Endothelial cell of umbilical vein (primary cell): ENCODE data around the gene STXBP5. TPM values are rescaled to one million over a fixed set of nuclear protein-coding genes. Genes with fewer than 3 reads are reported as not detected.

Source experiments
- BruUV-seq: library from RNA; stranded (reverse); fragments of 400-500 nt; replicated peaks from 2 replicates; lab custom pipeline; 2021; lab: Mats Ljungman, UMichigan
- CTCF ChIA-PET: fragments of 300-600, 350-600 bp; sonication (Branson Sonifier 250); formaldehyde crosslinking; loops from one replicate; lab custom pipeline; 2021; ENCODE audit warnings: antibody characterized with exemption, inconsistent platforms; lab: Charles Lee
- POLR2A ChIA-PET: fragments of 300-600, 350-600 bp; sonication (Branson Sonifier 250); formaldehyde crosslinking; loops from one replicate; lab custom pipeline; 2021; ENCODE audit warnings: antibody characterized with exemption, inconsistent platforms; lab: Charles Lee
- DNase-seq: peaks from one replicate; pipeline ENCODE4 v3.0.0-alpha.2; 2011; ENCODE audit warnings: low read depth, low spot score
- FAIRE-seq: peaks from 2 replicates; lab custom pipeline; 2011; peaks lifted over from hg19 to GRCh38; lab: Jason Lieb, UNC
- H2AFZ ChIP-seq: 2 replicates; pipeline ENCODE4 v1.6.0; 2012; ENCODE audit warnings: low read depth, low read length, control low read depth, inconsistent platforms
- H3K27ac ChIP-seq: 2 replicates; pipeline ENCODE4 v1.5.1; 2011; ENCODE audit warnings: low read depth, mild to moderate bottlenecking, control low read depth, low read length, moderate library complexity; ENCODE audit not compliant: insufficient read depth
- H3K27me3 ChIP-seq, 2 experiments: 2 replicates each; pipeline versions ENCODE4 v1.6.0 to v1.6.1; 2011; ENCODE audit warnings: low read length in 2 of 2, mixed read lengths in 1 of 2; ENCODE audit not compliant: control insufficient read depth in 2 of 2, insufficient read depth in 2 of 2
- H3K36me3 ChIP-seq, 2 experiments: 2 replicates in 1 of 2; 3 replicates in 1 of 2; pipeline ENCODE4 v1.5.1; 2011; ENCODE audit warnings: low read length in 2 of 2, mild to moderate bottlenecking in 1 of 2, moderate library complexity in 1 of 2; ENCODE audit not compliant: control insufficient read depth in 2 of 2, insufficient read depth in 2 of 2; ENCODE audit errors: extremely low read depth in 1 of 2
- H3K4me1 ChIP-seq: 3 replicates; pipeline ENCODE4 v1.5.1; 2011; ENCODE audit warnings: mild to moderate bottlenecking, low read length; ENCODE audit not compliant: control insufficient read depth, insufficient read depth; ENCODE audit errors: extremely low read depth
- H3K4me2 ChIP-seq: 2 replicates; pipeline ENCODE4 v1.6.1; 2011; ENCODE audit warnings: low read length, control low read depth, mixed read lengths; ENCODE audit not compliant: insufficient read depth
- H3K4me3 ChIP-seq, 3 experiments: fragments of 200-600 bp in 1 of 3; sonication (generic), shearing (Covaris generic) in 1 of 3; replicated peaks in 1 of 3; 2 replicates each; pipeline ENCODE4 v1.5.1; 2011 to 2016; ENCODE audit warnings: control low read depth in 3 of 3, low read length in 3 of 3, mild to moderate bottlenecking in 2 of 3, inconsistent platforms in 1 of 3, low read depth in 1 of 3, moderate library complexity in 1 of 3; ENCODE audit not compliant: insufficient read depth in 1 of 3
- H3K79me2 ChIP-seq: 2 replicates; pipeline ENCODE4 v1.6.0; 2012; ENCODE audit warnings: low read length, inconsistent platforms; ENCODE audit not compliant: control insufficient read depth, insufficient read depth
- H3K9ac ChIP-seq: replicated peaks from 2 replicates; pipeline ENCODE3; 2011; ENCODE audit warnings: low read length, control low read depth; ENCODE audit not compliant: insufficient read depth; ENCODE audit errors: extremely low read depth
- H3K9me1 ChIP-seq: replicated peaks from 3 replicates; pipeline ENCODE4 v1.6.0; 2011; ENCODE audit warnings: mild to moderate bottlenecking, low read length; ENCODE audit not compliant: control insufficient read depth, insufficient read depth; ENCODE audit errors: extremely low read depth
- H3K9me3 ChIP-seq: replicated peaks from 2 replicates; pipeline ENCODE4 v1.5.1; 2012; ENCODE audit warnings: low read length, inconsistent platforms; ENCODE audit not compliant: control insufficient read depth, insufficient read depth
- H4K20me1 ChIP-seq: replicated peaks from 2 replicates; pipeline ENCODE3; 2011; ENCODE audit warnings: mild to moderate bottlenecking, low read length; ENCODE audit not compliant: control insufficient read depth, insufficient read depth; ENCODE audit errors: extremely low read depth
- CTCF ChIP-seq, 2 donors: IDR thresholded peaks; 1 replicate in 1 of 2; 2 replicates in 1 of 2; pipeline ENCODE4 v1.5.1; 2011; ENCODE audit warnings: low read length in 2 of 2, mild to moderate bottlenecking in 2 of 2, moderate library complexity in 2 of 2, control low read depth in 1 of 2, inconsistent platforms in 1 of 2, low read depth in 1 of 2; ENCODE audit not compliant: insufficient read depth in 1 of 2; ENCODE audit errors: extremely low read depth in 1 of 2
- EZH2 ChIP-seq: IDR thresholded peaks from 2 replicates; pipeline ENCODE4 v1.6.1; 2012; ENCODE audit warnings: borderline replicate concordance, low read depth, mild to moderate bottlenecking, moderate library complexity, low read length, inconsistent platforms; ENCODE audit not compliant: severe bottlenecking
- FOS ChIP-seq: IDR thresholded peaks from 2 replicates; pipeline ENCODE4 v1.6.1; 2011; ENCODE audit warnings: mild to moderate bottlenecking, low read length, moderate library complexity, borderline replicate concordance; ENCODE audit not compliant: insufficient read depth
- GATA2 ChIP-seq: IDR thresholded peaks from 2 replicates; pipeline ENCODE4 v1.7.0; 2011; ENCODE audit warnings: low read depth, mild to moderate bottlenecking, moderate library complexity, mixed read lengths, low read length; ENCODE audit not compliant: insufficient read length, insufficient read depth
- JUN ChIP-seq: IDR thresholded peaks from 2 replicates; pipeline ENCODE4 v1.6.1; 2011; ENCODE audit warnings: borderline replicate concordance, low read depth; ENCODE audit not compliant: insufficient read length, insufficient read depth
- MAX ChIP-seq: IDR thresholded peaks from 2 replicates; pipeline ENCODE4 v1.6.1; 2011; ENCODE audit not compliant: insufficient read depth, insufficient read length
- MYC ChIP-seq: IDR thresholded peaks from one replicate; pipeline ENCODE4 v1.6.1; 2011; ENCODE audit warnings: mild to moderate bottlenecking, low read depth, low read length
- POLR2A ChIP-seq: IDR thresholded peaks from 2 replicates; pipeline ENCODE4 v1.6.1; 2012; ENCODE audit warnings: low read depth, mild to moderate bottlenecking, control low read depth, low read length
- POLR2AphosphoS5 ChIP-seq: IDR thresholded peaks from 2 replicates; pipeline ENCODE4 v1.6.1; 2012; ENCODE audit warnings: low read depth, mild to moderate bottlenecking, control low read depth, low read length, moderate library complexity; ENCODE audit not compliant: insufficient read depth
- dilution Hi-C: fragments of 300-500 bp; cut with MboI; formaldehyde crosslinking; loops from one replicate; pipeline ENCODE4 v1.15.0; 2019; ENCODE audit warnings: low sequenced_read_pairs; ENCODE audit not compliant: extremely low pct_ligation_motif_present
- intact Hi-C: fragments of 100-400 bp; cut with micrococcal nuclease; formaldehyde crosslinking; loops from one replicate; pipeline ENCODE4 v1.10.0; 2022
- polyA plus RNA-seq, 4 experiments: library from polyadenylated mRNA; depleted of rRNA in 3 of 4; stranded (reverse) in 3 of 4; unstranded in 1 of 4; fragments of >200 nt; gene quantifications; 2 replicates each; pipeline versions ENCODE4 v1.2.1 to v1.2.3, GENCODE V29; 2011 to 2012; ENCODE audit warnings: missing spikeins in 1 of 4
- total RNA-seq: library from RNA; stranded (reverse); gene quantifications from 2 replicates; pipeline ENCODE4 v1.2.3, GENCODE V29; 2021

The STXBP5 gene
- total and polyA plus RNA-seq, 2 donors (not counting 3 experiments of a cell fraction or from before 2014, with no cell fraction given): 7.1 to 21.8 TPM

- BruUV-seq: no TSS peak
- no peaks in the 10 kb centered on the region for H3K9me3 ChIP-seq
- ChIA-PET CTCF (interaction anchor here (0.8 to 1.4 kb wide), 3 partner anchors 8 to 39 kb away, joined by 3 read pairs; no protein-coding TSS in a partner anchor), POLR2A (no interaction called here)
- H3K4me3 ChIP-seq: no peak overlapping the region
- no peaks in the 10 kb centered on the region for H3K4me1 ChIP-seq
- no peak overlapping the region for H3K27ac ChIP-seq
- DNase-seq: no peak
- no peak overlapping the region for H2AFZ ChIP-seq
- H3K9ac ChIP-seq: no peak overlapping the region
- TF ChIP-seq FOS: no peak
- TF ChIP-seq MAX: no peak
- TF ChIP-seq EZH2: no peak
- TF ChIP-seq CTCF (IDR thresholded peaks at IDR 0.05; ENCODE audit: extremely low read depth in 1 of 2, insufficient read depth in 1 of 2, low read depth in 1 of 2, low read length in 2 of 2): no peak
- no peak for TF ChIP-seq GATA2
- TF ChIP-seq JUN: no peak
- TF ChIP-seq POLR2A: no peak
- no peak for TF ChIP-seq POLR2AphosphoS5
- TF ChIP-seq MYC: no peak
- no peaks in the 10 kb centered on the region for H3K79me2 ChIP-seq
- no peak for FAIRE-seq
- H3K36me3 ChIP-seq: peaks cover 0 to 2% of the 10 kb centered on the region in 2 experiments
- intact Hi-C loops: no loop called here
- H3K4me2 ChIP-seq: no peak overlapping the region
- no peaks in the 10 kb centered on the region for H4K20me1 ChIP-seq
- H3K27me3 ChIP-seq: no peaks in the 10 kb centered on the region
- H3K9me1 ChIP-seq: no peaks in the 10 kb centered on the region
- dilution Hi-C loops: no loop called here
These were observed 70.6 kb downstream of the STXBP5 start for GRCh38 chr6:147274776-147275175.
